GM13977 (cell line): ENCODE data around the gene HOXB9.

Source experiments
- DNase-seq: peaks from one replicate; pipeline ENCODE4 v3.0.0; 2012; ENCODE audit warnings: low spot score
- CTCF ChIP-seq: IDR thresholded peaks from 2 replicates; pipeline ENCODE4 v1.5.1; 2012; ENCODE audit warnings: mild to moderate bottlenecking, control low read depth; ENCODE audit not compliant: insufficient read depth; ENCODE audit errors: extremely low read depth, missing control alignments
- in situ Hi-C: fragments of 300-500 bp; cut with MboI; formaldehyde crosslinking; loops from one replicate; pipeline ENCODE4 v1.12.0; 2022; ENCODE audit warnings: low sequenced_read_pairs, low pct_unique_long_range_greater_than_20kb, mixed read lengths, inconsistent platforms; ENCODE audit not compliant: unreplicated experiment

HOXB9 gene

GRCh38 chr17:48605409-48605919 lies 20.7 kb downstream of the HOXB9 start:
- in situ Hi-C loops = no loop called here
- no peak for TF ChIP-seq CTCF

GRCh38 chr17:48604770-48605329 lies 21.3 kb downstream of the HOXB9 start, which contains the start of gene HOXB6:
TSS of gene HOXB6 (minus strand) at chr17:48604986. CDS start at chr17:48598150, 6,836 bp downstream.
- no peak for DNase-seq
- TF ChIP-seq CTCF = no peak
- in situ Hi-C loops = no loop called here

More at GRCh38 chr17:48605409-48605919, 20.7 kb downstream of the HOXB9 start:
- DNase-seq = no peak

- in situ Hi-C loops = no loop called here
- no peak for DNase-seq
- TF ChIP-seq CTCF = no peak
Observed at GRCh38 chr17:48603959-48604769, 22.0 kb downstream of the HOXB9 start.

GRCh38 chr17:48601539-48602425 lies 24.4 kb downstream of the HOXB9 start:
- in situ Hi-C loops = no loop called here
- no peak for TF ChIP-seq CTCF
- DNase-seq = no peak

GRCh38 chr17:48601207-48601538 lies 25.0 kb downstream of the HOXB9 start:
- TF ChIP-seq CTCF = no peak
- DNase-seq = no peak
- in situ Hi-C loops = no loop called here
